ENCODE measurements around the gene RNF4. TPM values are rescaled to one million over a fixed set of nuclear protein-coding genes. Genes with fewer than 3 reads are reported as not detected.
"Not testable (repeated sequence)": the region's sequence is repeated elsewhere in the genome, so short reads cannot be mapped to it uniquely, and the experiment has no call there.

The RNF4 gene
- total and polyA plus RNA-seq, 10 donors: 22.0 to 82.5 (median 63.1) TPM

GRCh38 chr4:2536193-2537010 is 67.5 kb downstream of the RNF4 start, which contains the start of gene FAM193A:
Gene FAM193A, plus strand, starts transcription at chr4:2536647. Its CDS starts 269 bp downstream, at chr4:2536916.
- peaks cover 17 to 52% (median 34%) of the 10 kb centered on the region in 6 donors for H3K4me1 ChIP-seq
- peak within 1 kb of the TSS; percentile 76 to 97 (median 87) for H3K4me3 ChIP-seq
- TF ChIP-seq POLR2AphosphoS5 (IDR thresholded peaks at IDR 0.05) (peak; percentile 77 to 91 (median 88)), CTCF (IDR thresholded peaks at IDR 0.05 in 8 of 11, conservative IDR thresholded peaks at IDR 0.05 in 3 of 11) (peak in 5 of 11 experiments; percentile 14 to 63 (median 41)), POLR2A (IDR thresholded peaks at IDR 0.05) (no peak)
- intact Hi-C loops (cut with DNase I; ENCODE audit: low total_unique reads): no loop called here
- H3K9me3 ChIP-seq: no peaks in the 10 kb centered on the region
- H3K27me3 ChIP-seq (replicated peaks in 1 of 7): no peaks in the 10 kb centered on the region
- H3K36me3 ChIP-seq: peaks cover 0 to 9% (median 0%) of the 10 kb centered on the region in 6 donors
- DNase-seq: peak; percentile 100
- H3K27ac ChIP-seq: peak within 1 kb of the TSS; percentile 88 to 96 (median 93)
- WGBS, 5 donors: 0 to 2% (median 1%) methylated on average over 19 to 102 of the region's 106 CpGs

- WGBS, 5 donors: 0 to 1% (median 1%) methylated on average over 16 to 103 of the region's 103 CpGs
- intact Hi-C loops (cut with DNase I; ENCODE audit: low total_unique reads): no loop called here
- no peaks in the 10 kb centered on the region for H3K9me3 ChIP-seq
- DNase-seq: peak; percentile 94
- peaks cover 0 to 9% (median 0%) of the 10 kb centered on the region in 6 donors for H3K36me3 ChIP-seq
- TF ChIP-seq CTCF (IDR thresholded peaks at IDR 0.05 in 8 of 11, conservative IDR thresholded peaks at IDR 0.05 in 3 of 11): no peak
- no peak for TF ChIP-seq POLR2A (IDR thresholded peaks at IDR 0.05)
- peak in 2 of 3 donors; percentile 53 to 69 for TF ChIP-seq POLR2AphosphoS5 (IDR thresholded peaks at IDR 0.05)
- H3K4me3 ChIP-seq: peak overlapping the region; percentile 76 to 97 (median 87)
- H3K27me3 ChIP-seq (replicated peaks in 1 of 7): no peaks in the 10 kb centered on the region
- H3K4me1 ChIP-seq: peaks cover 17 to 60% (median 34%) of the 10 kb centered on the region in 6 donors
- H3K27ac ChIP-seq: peak overlapping the region; percentile 83 to 96 (median 93)
Observed at GRCh38 chr4:2537011-2537830, 68.3 kb downstream of the RNF4 start.

- H3K4me3 ChIP-seq; intact Hi-C loops (cut with DNase I; ENCODE audit: low total_unique reads); H3K9me3 ChIP-seq; H3K27me3 ChIP-seq (replicated peaks in 1 of 7); H3K27ac ChIP-seq: not testable (repeated sequence)
- H3K36me3 ChIP-seq: peaks cover 0 to 20% (median 0%) of the 10 kb centered on the region in 6 donors
- H3K4me1 ChIP-seq: peaks cover 4 to 89% (median 23%) of the 10 kb centered on the region in 6 donors
- WGBS, 5 donors: 88 to 96% (median 93%) methylated on average over 10 of the region's 10 CpGs
- peak; percentile 20 for DNase-seq
Observed at GRCh38 chr4:2543580-2544191, 74.8 kb downstream of the RNF4 start.

GRCh38 chr4:2545321-2546013 is 76.6 kb downstream of the RNF4 start:
- Histone ChIP-seq H3K4me1 (peaks cover 0 to 81% (median 14%) of the 10 kb centered on the region in 6 donors), H3K27me3 (replicated peaks in 1 of 7) (no peaks in the 10 kb centered on the region), H3K9me3 (no peaks in the 10 kb centered on the region), H3K36me3 (peaks cover 0 to 12% (median 0%) of the 10 kb centered on the region in 6 donors), H3K4me3 (no peak overlapping the region), H3K27ac (no peak overlapping the region)
- no peak for DNase-seq
- TF ChIP-seq POLR2AphosphoS5 (IDR thresholded peaks at IDR 0.05): no peak
- no peak for TF ChIP-seq CTCF (IDR thresholded peaks at IDR 0.05 in 8 of 11, conservative IDR thresholded peaks at IDR 0.05 in 3 of 11)
- TF ChIP-seq POLR2A (IDR thresholded peaks at IDR 0.05): no peak
- 93 to 97% (median 93%) methylated on average over 7 of the region's 7 CpGs for WGBS, 5 donors
- intact Hi-C loops (cut with DNase I; ENCODE audit: low total_unique reads): no loop called here

Measured in spleen (tissue), 11 donors.